ENCODE results near the gene AOX1. TPM values are rescaled to one million over a fixed set of nuclear protein-coding genes. Genes with fewer than 3 reads are reported as not detected.

Gene AOX1
- total RNA-seq, 2 experiments from 2014 or later, result 0.65 to 0.82 TPM

DNA sequence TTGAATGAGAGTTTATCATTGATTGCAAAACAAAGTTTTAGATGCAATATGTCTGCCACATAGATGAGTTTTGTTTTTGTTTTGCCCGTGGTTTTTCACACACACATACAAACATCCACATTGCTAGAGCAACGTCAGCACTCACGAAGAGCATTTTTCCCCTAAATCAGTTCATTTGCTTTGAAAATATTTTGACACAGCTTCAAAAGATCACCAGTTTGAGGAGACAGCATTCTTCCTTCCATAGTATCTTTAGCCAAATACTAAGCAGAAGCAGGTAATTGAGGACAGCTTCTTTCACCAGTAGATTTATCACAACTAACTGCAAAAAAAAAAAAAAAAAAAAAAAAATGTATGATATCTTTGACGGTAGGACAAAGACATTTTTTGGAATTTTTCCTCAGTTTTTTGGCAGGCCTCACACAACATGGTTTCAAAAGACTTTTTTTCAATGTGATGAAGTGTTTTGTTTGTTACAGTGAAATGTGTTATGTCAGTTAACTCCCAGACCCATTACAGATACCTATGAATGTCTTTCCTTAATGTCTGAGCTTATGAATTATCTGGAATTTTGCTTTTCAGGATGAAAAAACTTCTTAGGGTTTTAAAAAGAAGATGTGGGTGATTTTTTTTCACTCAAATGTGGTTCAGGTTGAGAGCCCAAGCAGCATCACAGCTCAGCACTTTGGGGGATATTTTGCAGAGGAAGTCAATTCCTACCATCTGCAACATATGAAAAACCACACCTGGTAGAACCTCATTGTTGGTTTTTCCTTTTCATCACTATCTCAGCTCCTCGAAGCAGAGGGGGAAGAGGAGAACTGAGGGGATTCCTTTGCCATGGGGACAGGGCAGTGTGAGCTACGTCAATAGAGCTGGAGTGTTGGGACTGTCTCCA lies 31.6 kb downstream of the AOX1 start:
- no peak overlapping the region for H3K27ac Mint-ChIP-seq
- ATAC-seq (no peak), DNase-seq (no peak)
- POLR2A ChIA-PET, result interaction anchor here (0.7 kb wide), 1 partner anchor 18 kb away, joined by 4 read pairs; no protein-coding TSS in a partner anchor
- H3K27me3 Mint-ChIP-seq, result peaks cover 11% of the 10 kb centered on the region
- no peaks in the 10 kb centered on the region for H3K9me3 Mint-ChIP-seq (ENCODE audit: low read depth)
- CTCF ChIA-PET, result interaction anchor here (0.8 to 1.8 kb wide), 4 partner anchors 9 to 191 kb away, joined by 3 to 6 read pairs (median 4); no protein-coding TSS in a partner anchor
- intact Hi-C loops (cut with DNase I, micrococcal nuclease), result no loop called here
- no peak overlapping the region for H3K4me3 Mint-ChIP-seq
- no peaks in the 10 kb centered on the region for H3K36me3 Mint-ChIP-seq (ENCODE audit: low read depth)
- peaks cover 18% of the 10 kb centered on the region for H3K4me1 Mint-ChIP-seq

DNA sequence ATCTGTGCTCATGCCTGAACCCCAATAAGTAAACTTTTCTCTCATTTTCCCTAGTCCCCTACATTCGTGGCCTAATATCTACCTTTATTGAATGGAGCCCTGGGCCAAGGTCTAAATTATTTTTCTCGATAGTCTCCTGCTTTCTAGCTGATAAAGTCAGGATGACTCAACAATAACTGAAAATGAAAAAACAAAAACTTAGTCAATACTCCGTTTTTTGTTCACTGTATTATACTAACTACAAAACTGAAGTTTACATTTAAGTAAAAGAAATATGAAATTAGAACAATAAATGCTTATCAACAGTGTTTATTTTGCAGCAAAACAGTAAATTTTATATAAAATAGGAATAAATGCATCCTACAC lies 32.2 kb downstream of the AOX1 start:
- Mint-ChIP-seq H3K4me1 (peaks cover 18% of the 10 kb centered on the region), H3K27ac (no peak overlapping the region), H3K36me3 (ENCODE audit: low read depth) (no peaks in the 10 kb centered on the region), H3K27me3 (peaks cover 9% of the 10 kb centered on the region), H3K9me3 (ENCODE audit: low read depth) (no peaks in the 10 kb centered on the region), H3K4me3 (no peak overlapping the region)
- ATAC-seq (no peak), DNase-seq (no peak)
- ChIA-PET CTCF (interaction anchor here (0.7 to 1.0 kb wide), 3 partner anchors 118 to 717 kb away, joined by 3 read pairs; no protein-coding TSS in a partner anchor), POLR2A (interaction anchor here (0.7 kb wide), 1 partner anchor 19 kb away, joined by 4 read pairs; no protein-coding TSS in a partner anchor)
- intact Hi-C loops (cut with DNase I, micrococcal nuclease), result no loop called here

DNA sequence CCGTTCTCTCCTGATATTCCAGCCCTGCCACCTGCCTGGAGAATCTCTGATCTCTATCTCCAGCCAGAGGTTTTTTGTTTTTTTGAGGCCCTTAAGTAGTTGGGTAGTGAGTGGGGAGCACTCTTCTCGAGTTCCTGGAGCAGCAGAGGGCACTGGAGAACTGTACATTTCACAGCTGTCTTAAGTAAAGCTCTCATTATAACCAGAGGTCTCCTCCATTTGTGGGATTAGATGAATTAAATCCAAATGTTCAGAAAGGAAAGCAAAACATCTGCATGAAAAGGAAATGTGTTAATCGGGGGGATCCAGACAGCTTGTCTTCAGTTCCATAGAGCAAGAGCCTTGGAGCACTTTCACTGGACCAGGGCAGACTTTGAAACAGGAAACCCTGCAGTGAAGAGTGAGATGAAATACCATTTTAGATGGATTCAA lies 32.8 kb downstream of the AOX1 start:
- ATAC-seq (peak; percentile 60), DNase-seq (peak; percentile 40)
- ChIA-PET CTCF (interaction anchor here (0.7 to 1.0 kb wide), 2 partner anchors 11 to 717 kb away, joined by 3 read pairs; no protein-coding TSS in a partner anchor), POLR2A (no interaction called here)
- H3K27ac Mint-ChIP-seq, result no peak overlapping the region
- peaks cover 9% of the 10 kb centered on the region for H3K27me3 Mint-ChIP-seq
- peaks cover 18% of the 10 kb centered on the region for H3K4me1 Mint-ChIP-seq
- intact Hi-C loops (cut with DNase I, micrococcal nuclease), result no loop called here
- no peak overlapping the region for H3K4me3 Mint-ChIP-seq
- H3K9me3 Mint-ChIP-seq (ENCODE audit: low read depth), result no peaks in the 10 kb centered on the region
- H3K36me3 Mint-ChIP-seq (ENCODE audit: low read depth), result no peaks in the 10 kb centered on the region

DNA sequence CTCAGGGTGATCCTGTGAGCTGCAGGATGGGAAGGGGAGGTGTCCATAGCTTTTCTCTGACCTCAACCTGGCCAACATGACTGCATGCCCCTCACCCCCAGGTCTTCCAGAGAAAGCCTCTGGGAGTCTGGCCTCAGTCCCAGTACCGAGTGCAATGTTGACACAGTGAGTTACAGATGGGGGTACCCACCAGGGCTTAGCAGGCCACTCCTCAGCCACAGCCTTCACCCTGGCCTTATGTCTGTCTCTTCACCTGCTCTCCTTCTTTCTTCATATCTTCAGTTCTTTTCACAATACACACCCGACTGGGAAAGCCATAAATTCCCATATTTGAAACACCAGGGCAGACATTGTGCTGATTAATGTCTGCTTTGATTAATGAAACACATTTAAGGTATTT lies 33.5 kb downstream of the AOX1 start:
- peaks cover 6% of the 10 kb centered on the region for H3K27me3 Mint-ChIP-seq
- no peaks in the 10 kb centered on the region for H3K36me3 Mint-ChIP-seq (ENCODE audit: low read depth)
- DNase-seq (no peak), ATAC-seq (no peak)
- ChIA-PET CTCF (interaction anchor here (1.0 kb wide), 1 partner anchor 11 kb away, joined by 3 read pairs; no protein-coding TSS in a partner anchor), POLR2A (no interaction called here)
- H3K9me3 Mint-ChIP-seq (ENCODE audit: low read depth), result no peaks in the 10 kb centered on the region
- intact Hi-C loops (cut with DNase I, micrococcal nuclease), result no loop called here
- no peak overlapping the region for H3K27ac Mint-ChIP-seq
- H3K4me3 Mint-ChIP-seq, result no peak overlapping the region
- peaks cover 18% of the 10 kb centered on the region for H3K4me1 Mint-ChIP-seq

DNA sequence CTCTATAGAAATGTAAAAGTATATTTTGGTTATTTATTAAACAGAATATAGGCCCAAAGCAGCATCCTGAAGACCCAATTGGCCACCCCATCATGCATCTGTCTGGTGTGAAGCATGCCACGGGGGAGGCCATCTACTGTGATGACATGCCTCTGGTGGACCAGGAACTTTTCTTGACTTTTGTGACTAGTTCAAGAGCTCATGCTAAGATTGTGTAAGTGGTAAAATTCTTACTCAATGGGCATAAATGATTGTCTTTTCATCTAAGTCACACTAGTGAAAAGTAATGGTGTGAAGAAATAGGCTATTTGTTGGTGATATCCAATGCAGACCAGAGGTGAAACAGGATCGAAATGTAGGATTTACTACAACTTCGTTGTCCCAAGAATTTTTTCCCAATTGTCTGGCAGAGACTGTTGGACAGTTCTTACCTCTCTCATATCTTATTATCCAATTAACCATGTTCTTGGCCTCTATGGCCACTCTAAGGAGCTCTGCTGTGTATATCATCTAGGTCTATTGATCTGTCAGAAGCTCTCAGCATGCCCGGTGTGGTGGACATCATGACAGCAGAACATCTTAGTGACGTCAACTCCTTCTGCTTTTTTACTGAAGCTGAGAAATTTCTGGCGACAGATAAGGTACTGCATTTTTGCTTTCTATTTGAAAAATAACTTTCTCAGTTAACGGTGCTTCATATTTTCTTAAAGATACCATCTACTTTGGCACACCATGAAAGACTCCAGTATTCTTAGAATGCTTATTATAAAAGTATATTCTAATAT lies 35.0 kb downstream of the AOX1 start:
- H3K4me1 Mint-ChIP-seq, result peaks cover 18% of the 10 kb centered on the region

DNA sequence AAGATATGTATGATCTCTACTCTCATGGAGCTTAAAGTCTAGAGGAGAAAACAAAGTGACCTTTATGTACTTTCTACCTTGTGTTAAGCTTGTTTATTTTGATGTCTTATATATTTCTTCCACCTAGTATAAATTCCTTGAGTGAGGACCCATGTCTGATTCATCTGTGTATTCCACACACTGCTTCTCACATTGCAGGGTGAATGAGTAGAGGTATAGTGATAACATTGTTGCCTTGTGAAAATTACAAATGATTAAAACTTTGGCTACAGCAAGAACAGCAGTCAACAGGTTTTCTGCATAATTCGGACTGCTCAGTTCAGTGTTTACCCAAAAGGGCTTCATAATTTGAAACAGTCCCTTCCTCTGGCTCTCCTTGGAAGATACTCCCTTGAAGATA lies 36.3 kb downstream of the AOX1 start:
- ATAC-seq (no peak), DNase-seq (no peak)
- H3K4me1 Mint-ChIP-seq, result peaks cover 15% of the 10 kb centered on the region
- H3K36me3 Mint-ChIP-seq (ENCODE audit: low read depth), result no peaks in the 10 kb centered on the region
- CTCF ChIA-PET, result interaction anchor here (0.6 kb wide), 1 partner anchor 81 kb away, joined by 4 read pairs; no protein-coding TSS in a partner anchor
- intact Hi-C loops (cut with DNase I, micrococcal nuclease), result no loop called here
- H3K9me3 Mint-ChIP-seq (ENCODE audit: low read depth), result no peaks in the 10 kb centered on the region
- no peak overlapping the region for H3K27ac Mint-ChIP-seq
- H3K4me3 Mint-ChIP-seq, result no peak overlapping the region
- POLR2A ChIA-PET, result interaction anchor here (0.6 kb wide), 1 partner anchor 12 kb away, joined by 3 read pairs; no protein-coding TSS in a partner anchor
- H3K27me3 Mint-ChIP-seq, result peaks cover 4% of the 10 kb centered on the region

More for the DNA sequence above, 35.0 kb downstream of the AOX1 start:
- H3K4me3 Mint-ChIP-seq, result no peak overlapping the region
- no peaks in the 10 kb centered on the region for H3K9me3 Mint-ChIP-seq (ENCODE audit: low read depth)
- peaks cover 3% of the 10 kb centered on the region for H3K27me3 Mint-ChIP-seq
- no peaks in the 10 kb centered on the region for H3K36me3 Mint-ChIP-seq (ENCODE audit: low read depth)
- POLR2A ChIA-PET, result interaction anchor here (0.6 kb wide), 1 partner anchor 229 kb away, joined by 5 read pairs; no protein-coding TSS in a partner anchor
- intact Hi-C loops (cut with DNase I, micrococcal nuclease), result no loop called here
- no peak for ATAC-seq
- CTCF ChIA-PET, result interaction anchor here (0.8 kb wide), 1 partner anchor 285 kb away, joined by 3 read pairs; no protein-coding TSS in a partner anchor
- no peak overlapping the region for H3K27ac Mint-ChIP-seq
- no peak for DNase-seq

DNA sequence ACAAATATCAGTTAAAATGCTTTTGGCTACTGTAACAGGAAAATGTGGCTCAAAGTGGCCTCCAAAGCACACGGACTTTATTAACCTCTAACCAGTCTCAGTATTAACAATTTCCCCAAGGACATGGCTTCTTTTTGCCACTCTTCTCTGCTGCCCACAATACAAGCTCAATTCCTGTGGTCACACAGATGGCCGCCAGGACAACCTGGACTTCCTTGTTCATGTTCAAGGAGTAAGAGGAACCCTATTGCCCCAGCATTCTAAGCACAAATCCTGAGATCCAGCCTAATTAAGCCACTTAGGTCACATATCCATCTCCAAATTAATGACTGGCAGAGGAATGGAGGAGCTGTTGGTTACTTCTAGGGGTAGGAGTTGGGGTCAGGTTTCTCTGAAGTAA lies 38.2 kb downstream of the AOX1 start:
- DNase-seq (no peak), ATAC-seq (no peak)
- Mint-ChIP-seq H3K4me3 (no peak overlapping the region), H3K9me3 (ENCODE audit: low read depth) (no peaks in the 10 kb centered on the region), H3K4me1 (peaks cover 3% of the 10 kb centered on the region), H3K36me3 (ENCODE audit: low read depth) (no peaks in the 10 kb centered on the region), H3K27ac (no peak overlapping the region), H3K27me3 (peaks cover 8% of the 10 kb centered on the region)
- ChIA-PET CTCF (no interaction called here), POLR2A (no interaction called here)
- intact Hi-C loops (cut with DNase I, micrococcal nuclease), result no loop called here

DNA sequence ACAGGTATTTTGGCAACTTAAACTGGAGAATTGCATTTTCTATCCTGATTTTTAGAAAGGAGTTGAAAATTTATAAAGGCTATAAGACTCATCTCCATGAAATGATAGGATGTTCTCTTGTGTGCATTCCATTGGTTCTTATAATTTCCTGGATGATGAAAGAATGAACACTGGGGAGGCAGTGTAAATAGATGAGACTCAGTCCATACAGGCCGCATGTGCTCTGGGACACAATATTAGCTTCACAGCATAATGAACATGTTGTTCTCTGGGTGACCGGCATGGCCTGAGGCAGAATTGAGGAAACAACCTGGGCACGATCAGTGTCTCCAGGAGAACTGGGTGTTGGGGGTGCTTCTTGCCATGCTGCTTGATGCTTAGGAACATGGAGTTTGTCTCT lies 38.8 kb downstream of the AOX1 start:
- DNase-seq, result no peak
- POLR2A ChIA-PET, result no interaction called here
- H3K27ac Mint-ChIP-seq, result no peak overlapping the region
- peaks cover 6% of the 10 kb centered on the region for H3K27me3 Mint-ChIP-seq
- peaks cover 3% of the 10 kb centered on the region for H3K4me1 Mint-ChIP-seq
- no peak overlapping the region for H3K4me3 Mint-ChIP-seq
- CTCF ChIA-PET, result no interaction called here
- no peak for ATAC-seq
- no peaks in the 10 kb centered on the region for H3K36me3 Mint-ChIP-seq (ENCODE audit: low read depth)
- intact Hi-C loops (cut with DNase I, micrococcal nuclease), result no loop called here
- no peaks in the 10 kb centered on the region for H3K9me3 Mint-ChIP-seq (ENCODE audit: low read depth)

DNA sequence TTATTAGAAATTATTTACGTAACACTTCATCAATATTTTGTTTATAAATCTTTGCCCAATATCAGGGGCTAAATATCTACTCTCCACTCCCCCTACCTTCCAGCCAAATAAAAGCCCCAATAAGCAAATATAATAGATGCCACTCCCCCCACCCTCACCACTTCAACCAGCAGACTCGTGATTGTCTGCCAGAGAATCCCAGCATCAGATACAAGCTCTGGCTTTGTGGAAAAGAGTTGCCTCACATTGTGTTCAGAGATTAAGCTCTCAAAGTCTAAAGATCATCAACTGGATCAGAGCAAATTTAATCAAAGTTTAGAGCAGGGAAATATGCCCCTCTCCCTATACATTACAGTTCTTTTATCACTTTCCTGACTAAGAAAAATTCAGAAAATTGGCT lies 39.5 kb downstream of the AOX1 start:
- CTCF ChIA-PET, result interaction anchor here (0.6 to 1.7 kb wide), 2 partner anchors 9 to 570 kb away, joined by 3 to 6 read pairs; no protein-coding TSS in a partner anchor
- H3K4me3 Mint-ChIP-seq, result no peak overlapping the region
- no peak for ATAC-seq
- no peak overlapping the region for H3K27ac Mint-ChIP-seq
- H3K4me1 Mint-ChIP-seq, result peaks cover 3% of the 10 kb centered on the region
- H3K9me3 Mint-ChIP-seq (ENCODE audit: low read depth), result no peaks in the 10 kb centered on the region
- POLR2A ChIA-PET, result no interaction called here
- peaks cover 6% of the 10 kb centered on the region for H3K27me3 Mint-ChIP-seq
- no peak for DNase-seq
- intact Hi-C loops (cut with DNase I, micrococcal nuclease), result no loop called here
- no peaks in the 10 kb centered on the region for H3K36me3 Mint-ChIP-seq (ENCODE audit: low read depth)

DNA sequence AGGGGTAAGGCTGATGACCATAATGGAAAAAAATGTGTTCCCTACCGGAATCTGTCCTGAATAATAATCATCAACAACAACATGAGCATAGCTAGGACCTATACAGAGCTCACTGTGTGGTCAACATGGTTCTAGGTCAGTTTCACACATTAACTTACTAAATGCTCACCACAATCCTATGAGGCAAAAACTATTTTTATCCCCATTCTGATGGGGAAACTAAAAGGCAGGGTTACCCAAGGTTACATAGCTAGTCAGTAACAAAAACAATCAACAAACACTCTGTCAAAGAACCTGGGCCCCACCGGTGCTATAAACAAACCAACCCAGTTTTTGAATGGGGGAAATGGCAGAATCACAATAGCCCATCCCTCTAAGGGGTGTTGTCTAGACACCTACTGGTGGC lies 40.1 kb downstream of the AOX1 start:
- H3K9me3 Mint-ChIP-seq (ENCODE audit: low read depth), result no peaks in the 10 kb centered on the region
- ChIA-PET CTCF (interaction anchor here (0.6 to 1.7 kb wide), 3 partner anchors 10 to 569 kb away, joined by 3 to 6 read pairs (median 3); no protein-coding TSS in a partner anchor), POLR2A (no interaction called here)
- H3K4me3 Mint-ChIP-seq, result no peak overlapping the region
- DNase-seq (no peak), ATAC-seq (no peak)
- peaks cover 6% of the 10 kb centered on the region for H3K27me3 Mint-ChIP-seq
- H3K36me3 Mint-ChIP-seq (ENCODE audit: low read depth), result no peaks in the 10 kb centered on the region
- H3K4me1 Mint-ChIP-seq, result peaks cover 3% of the 10 kb centered on the region
- intact Hi-C loops (cut with DNase I, micrococcal nuclease), result no loop called here
- no peak overlapping the region for H3K27ac Mint-ChIP-seq

DNA sequence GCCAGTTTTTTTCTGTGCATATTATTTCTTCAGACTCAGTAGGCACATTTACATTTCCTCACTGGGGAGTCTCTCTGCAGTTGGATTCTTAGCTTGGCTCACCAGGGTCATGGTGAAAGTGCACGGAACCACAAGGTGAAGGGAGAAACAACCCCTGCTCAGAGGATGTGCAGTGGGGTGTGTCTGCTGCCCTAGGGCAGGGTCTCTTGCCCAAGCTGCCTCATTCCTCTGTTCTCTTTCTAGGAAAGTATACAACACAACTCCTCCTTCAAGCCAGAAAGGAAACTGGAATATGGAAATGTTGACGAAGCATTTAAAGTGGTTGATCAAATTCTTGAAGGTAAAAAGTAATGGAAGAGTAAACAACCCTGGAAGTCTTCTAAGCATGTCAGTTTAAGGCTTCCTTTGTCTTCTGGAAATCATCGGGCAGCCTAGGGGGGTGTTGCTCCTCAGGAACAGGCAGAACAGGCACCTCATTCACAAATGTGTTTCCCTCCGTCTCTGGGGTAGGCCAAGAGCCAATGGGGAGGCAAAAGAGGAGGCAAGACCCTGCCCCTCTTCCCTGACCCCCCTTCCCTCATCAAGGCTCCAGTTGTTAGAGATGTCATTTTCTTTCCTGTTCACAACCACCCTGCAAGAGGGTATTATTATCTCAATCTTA lies 41.4 kb downstream of the AOX1 start:
- Mint-ChIP-seq H3K4me1 (peaks cover 2% of the 10 kb centered on the region), H3K27me3 (peaks cover 6% of the 10 kb centered on the region), H3K9me3 (ENCODE audit: low read depth) (no peaks in the 10 kb centered on the region), H3K36me3 (ENCODE audit: low read depth) (no peaks in the 10 kb centered on the region), H3K27ac (no peak overlapping the region), H3K4me3 (no peak overlapping the region)
- DNase-seq (no peak), ATAC-seq (no peak)
- CTCF ChIA-PET, result interaction anchor here (1.7 kb wide), 1 partner anchor 11 kb away, joined by 6 read pairs; no protein-coding TSS in a partner anchor
- POLR2A ChIA-PET, result no interaction called here
- intact Hi-C loops (cut with DNase I, micrococcal nuclease), result no loop called here

Data from activated CD4-positive, alpha-beta T cell treated with anti-CD3 and anti-CD28 coated beads for 36 hours (primary cell).